Activated T-cell treated with anti-CD3 and anti-CD28 coated beads, Interleukin-2, amount 50 U/mL, for 4 hours (primary cell): ENCODE data around the gene GRID1. TPM values are rescaled to one million over a fixed set of nuclear protein-coding genes. Genes with fewer than 3 reads are reported as not detected.

Experiments
- ATAC-seq, 2 donors: fragments of 200-7000 bp; cut with Tn5 transposase; one replicate each; pipeline ENCODE4 v1.10.0; 2021
- DNase-seq: peaks from one replicate; pipeline ENCODE4 v3.0.0-alpha.2; 2020
- H3K27me3 Mint-ChIP-seq: one replicate; pipeline ENCODE4 v1.8.0; 2021; ENCODE audit warnings: low read depth, mixed read lengths
- H3K36me3 Mint-ChIP-seq: one replicate; pipeline ENCODE4 v1.8.0; 2022; ENCODE audit warnings: mixed read lengths; ENCODE audit not compliant: insufficient read depth
- H3K4me1 Mint-ChIP-seq: one replicate; pipeline ENCODE4 v1.8.0; 2021; ENCODE audit warnings: low read depth, mixed read lengths
- H3K4me3 Mint-ChIP-seq: one replicate; pipeline ENCODE4 v1.8.0; 2021; ENCODE audit warnings: mild to moderate bottlenecking, moderate library complexity, mixed read lengths
- H3K9me3 Mint-ChIP-seq: one replicate; pipeline ENCODE4 v1.8.0; 2021; ENCODE audit warnings: mixed read lengths
- total RNA-seq, 3 donors: library from RNA; stranded (reverse); gene quantifications; one replicate each; pipeline ENCODE4 v1.2.1, GENCODE V29; 2021

The GRID1 gene
- total RNA-seq, 3 donors from 2014 or later = not detected

DNA sequence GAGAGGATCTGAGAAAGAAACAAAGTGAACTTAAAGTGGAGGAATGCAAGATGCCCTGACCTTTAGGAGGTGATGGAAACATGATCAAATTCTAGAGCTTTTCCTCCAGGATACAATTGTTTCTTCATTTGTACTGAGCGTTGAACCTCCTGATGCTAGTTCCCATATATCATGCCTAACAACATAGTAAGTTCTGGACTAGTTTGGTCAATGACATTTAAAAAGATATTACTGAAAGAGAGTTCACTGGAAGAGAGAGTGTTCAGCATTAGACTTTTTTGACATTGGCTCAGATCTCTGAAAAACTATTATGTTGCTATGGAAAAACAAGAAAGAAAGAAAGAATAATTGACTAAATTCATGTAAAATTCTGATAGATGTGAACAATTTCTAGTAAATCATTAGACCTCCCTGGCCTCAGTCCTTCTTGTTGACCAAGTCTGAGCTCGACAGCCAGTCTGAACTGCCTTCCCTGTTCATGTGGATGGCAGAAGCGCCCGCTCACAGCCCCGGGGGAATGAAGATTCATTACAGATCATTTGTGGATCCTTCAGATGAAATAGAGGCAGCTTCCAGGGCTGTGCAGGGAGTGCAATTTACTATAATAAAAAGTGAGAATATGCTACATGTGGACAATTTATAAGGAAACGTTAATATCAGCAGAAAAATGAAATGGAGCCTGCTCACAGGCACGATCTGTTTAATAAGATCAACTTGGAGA is 442.1 kb downstream of the GRID1 start:
- no peak for DNase-seq
- no peak for ATAC-seq

DNA sequence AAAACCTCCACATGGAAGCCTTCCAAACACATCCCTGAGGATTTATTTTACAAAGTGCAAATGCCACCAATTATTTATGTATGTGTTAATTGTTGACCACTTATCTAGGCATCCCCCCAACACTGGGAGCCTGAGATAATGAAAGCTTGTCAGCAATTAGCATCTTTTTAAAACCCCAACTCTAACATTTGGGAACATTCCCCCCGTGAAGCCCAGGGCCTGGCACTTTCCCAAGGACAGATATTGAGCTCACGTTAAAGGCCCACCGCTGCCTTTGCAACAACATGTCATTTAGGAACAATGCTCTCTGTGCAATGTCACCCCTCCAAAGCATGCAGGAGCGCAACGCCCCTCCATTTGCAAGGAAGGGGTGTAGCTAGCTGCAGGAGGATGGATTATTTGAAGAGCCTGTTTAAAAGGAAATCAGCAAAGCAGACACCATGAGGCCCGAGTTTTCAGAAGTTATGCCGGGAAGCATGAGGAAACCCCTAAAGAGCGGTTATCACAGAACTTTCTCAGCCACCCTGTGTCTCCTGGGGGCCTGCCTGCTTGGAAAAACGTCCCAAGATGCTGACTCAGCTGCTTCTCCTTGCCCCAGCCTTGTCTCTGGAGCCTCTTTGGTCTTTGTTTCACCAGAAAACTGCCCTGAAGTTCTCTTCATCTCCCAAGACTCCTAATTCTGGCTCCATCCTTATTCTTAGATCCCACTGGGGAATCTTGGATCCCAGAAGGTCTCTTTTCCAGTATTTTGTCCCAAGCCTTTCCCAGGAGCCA is 444.1 kb downstream of the GRID1 start:
- ATAC-seq (no peak), DNase-seq (no peak)
- Mint-ChIP-seq H3K36me3 (no peaks in the 10 kb centered on the region), H3K4me3 (no peak overlapping the region), H3K27me3 (peaks cover 5% of the 10 kb centered on the region), H3K4me1 (no peaks in the 10 kb centered on the region), H3K9me3 (no peaks in the 10 kb centered on the region)

More for the DNA sequence above, 442.1 kb downstream of the GRID1 start:
- peaks cover 5% of the 10 kb centered on the region for H3K27me3 Mint-ChIP-seq
- no peak overlapping the region for H3K4me3 Mint-ChIP-seq
- H3K9me3 Mint-ChIP-seq = no peaks in the 10 kb centered on the region
- no peaks in the 10 kb centered on the region for H3K4me1 Mint-ChIP-seq
- H3K36me3 Mint-ChIP-seq = no peaks in the 10 kb centered on the region

DNA sequence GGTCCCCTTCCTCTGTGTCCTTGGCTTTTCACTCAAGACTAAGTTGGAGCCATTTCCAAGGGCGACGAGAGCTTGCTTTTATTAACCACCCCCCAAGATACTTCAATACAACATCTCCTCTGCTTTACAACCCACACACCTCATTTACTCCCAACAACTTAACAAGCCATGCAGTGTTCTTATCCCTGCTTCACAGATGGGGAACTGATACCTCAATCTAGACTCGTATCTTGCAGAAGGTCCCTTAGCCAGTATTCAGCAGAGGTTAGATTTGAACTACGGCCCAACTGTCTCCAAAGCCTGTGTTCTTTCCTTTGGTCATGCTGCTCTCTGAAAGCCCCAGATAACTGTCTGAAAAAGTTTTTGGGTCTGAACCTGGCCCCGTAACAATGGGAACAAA is 444.8 kb downstream of the GRID1 start:
- Mint-ChIP-seq H3K4me1 (no peaks in the 10 kb centered on the region), H3K27me3 (peaks cover 5% of the 10 kb centered on the region), H3K9me3 (no peaks in the 10 kb centered on the region), H3K4me3 (no peak overlapping the region), H3K36me3 (no peaks in the 10 kb centered on the region)
- no peak for ATAC-seq
- no peak for DNase-seq

DNA sequence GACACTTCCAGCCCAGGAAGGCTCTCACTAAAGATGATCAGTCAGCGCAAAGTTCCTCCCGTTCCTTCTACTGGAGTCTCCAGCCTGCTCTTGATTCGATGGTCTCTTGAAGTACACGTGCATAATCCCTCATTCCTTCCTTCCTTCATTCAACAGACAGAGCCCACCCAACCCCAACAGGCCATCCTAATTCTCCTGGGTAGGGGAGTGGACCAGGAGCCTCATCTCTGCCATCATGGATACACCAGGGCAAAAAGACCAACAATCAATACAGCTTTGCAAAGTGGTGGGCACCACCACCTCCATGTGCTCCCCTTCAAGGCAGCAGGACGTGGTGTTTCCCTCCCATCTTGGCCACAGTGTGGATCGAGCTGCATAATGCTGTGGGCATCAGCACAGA is 446.3 kb downstream of the GRID1 start:
- Mint-ChIP-seq H3K36me3 (no peaks in the 10 kb centered on the region), H3K4me3 (no peak overlapping the region), H3K4me1 (no peaks in the 10 kb centered on the region), H3K27me3 (peaks cover 5% of the 10 kb centered on the region), H3K9me3 (no peaks in the 10 kb centered on the region)
- no peak for ATAC-seq
- DNase-seq = no peak

DNA sequence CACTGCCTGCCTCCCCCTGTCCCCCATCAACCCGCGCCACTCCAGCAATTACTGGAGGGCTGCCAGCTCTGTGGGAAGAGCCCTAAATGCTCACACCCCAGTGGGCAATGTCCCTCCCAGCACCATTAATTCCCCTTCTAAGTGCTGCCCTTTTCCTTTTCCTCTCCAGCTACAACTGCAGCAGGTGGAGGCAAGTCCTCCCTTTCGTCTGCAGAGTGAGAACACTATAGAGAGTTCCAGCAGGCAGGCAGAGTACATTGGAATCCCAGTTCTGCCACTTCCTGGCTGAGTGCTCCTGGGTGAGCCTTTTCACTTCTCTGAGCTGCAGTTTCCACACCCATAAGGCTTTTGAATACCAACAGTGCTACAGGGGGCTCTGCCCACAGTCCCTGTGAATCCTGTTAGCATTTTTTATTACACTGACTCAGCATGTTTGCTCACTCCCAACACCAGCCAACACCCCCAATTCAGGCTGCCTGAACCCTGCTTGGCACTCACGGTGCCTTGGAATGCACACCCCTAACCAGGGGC is 447.0 kb downstream of the GRID1 start:
- DNase-seq = no peak
- Mint-ChIP-seq H3K4me3 (no peak overlapping the region), H3K9me3 (no peaks in the 10 kb centered on the region), H3K27me3 (peaks cover 5% of the 10 kb centered on the region), H3K36me3 (no peaks in the 10 kb centered on the region), H3K4me1 (no peaks in the 10 kb centered on the region)
- no peak for ATAC-seq

DNA sequence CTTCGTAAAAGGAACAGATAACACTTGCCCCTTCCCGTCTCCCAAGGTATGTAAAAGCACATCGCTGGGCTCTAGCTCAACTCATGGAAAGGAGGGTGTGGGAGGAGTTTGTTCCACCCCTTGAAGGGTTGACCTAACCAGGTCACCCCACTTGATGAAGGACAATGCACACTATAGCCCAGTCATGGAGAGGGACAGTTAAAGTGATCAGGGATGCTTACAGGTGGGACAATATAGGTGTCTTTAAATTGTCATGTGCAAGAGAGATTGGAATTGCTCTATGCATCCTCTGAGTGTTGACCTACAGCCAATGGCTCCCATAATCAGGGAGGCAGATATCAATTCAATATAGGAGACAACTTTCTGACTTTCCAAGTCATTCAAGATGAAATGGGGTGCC is 448.2 kb downstream of the GRID1 start:
- H3K4me1 Mint-ChIP-seq = no peaks in the 10 kb centered on the region
- H3K36me3 Mint-ChIP-seq = no peaks in the 10 kb centered on the region

DNA sequence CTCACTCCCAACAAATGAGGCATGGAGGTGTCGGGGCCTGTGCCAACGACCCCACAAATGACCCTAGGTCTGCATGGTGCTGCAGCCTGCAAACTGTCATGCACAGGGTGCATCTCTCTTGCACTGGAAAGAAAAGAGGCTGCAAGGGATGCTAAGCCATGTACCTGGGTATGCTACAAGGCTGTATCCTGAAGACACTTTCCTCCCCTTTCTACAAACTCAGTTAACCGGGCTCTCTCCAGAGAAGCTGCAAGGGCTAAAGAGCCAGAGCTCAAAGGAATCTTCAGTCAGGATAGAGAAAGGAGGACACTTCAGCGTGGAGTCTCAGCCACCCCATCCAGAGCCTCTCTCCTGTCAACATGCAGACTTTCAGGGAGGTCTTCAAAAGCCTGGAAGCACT is 449.0 kb downstream of the GRID1 start:
- H3K4me1 Mint-ChIP-seq = no peaks in the 10 kb centered on the region
- DNase-seq (no peak), ATAC-seq (no peak)
- no peak overlapping the region for H3K4me3 Mint-ChIP-seq
- H3K9me3 Mint-ChIP-seq = no peaks in the 10 kb centered on the region
- no peaks in the 10 kb centered on the region for H3K36me3 Mint-ChIP-seq
- H3K27me3 Mint-ChIP-seq = peaks cover 3% of the 10 kb centered on the region

More for the DNA sequence above, 448.2 kb downstream of the GRID1 start:
- H3K9me3 Mint-ChIP-seq = no peaks in the 10 kb centered on the region
- peaks cover 5% of the 10 kb centered on the region for H3K27me3 Mint-ChIP-seq
- no peak for DNase-seq
- no peak overlapping the region for H3K4me3 Mint-ChIP-seq
- ATAC-seq = no peak

DNA sequence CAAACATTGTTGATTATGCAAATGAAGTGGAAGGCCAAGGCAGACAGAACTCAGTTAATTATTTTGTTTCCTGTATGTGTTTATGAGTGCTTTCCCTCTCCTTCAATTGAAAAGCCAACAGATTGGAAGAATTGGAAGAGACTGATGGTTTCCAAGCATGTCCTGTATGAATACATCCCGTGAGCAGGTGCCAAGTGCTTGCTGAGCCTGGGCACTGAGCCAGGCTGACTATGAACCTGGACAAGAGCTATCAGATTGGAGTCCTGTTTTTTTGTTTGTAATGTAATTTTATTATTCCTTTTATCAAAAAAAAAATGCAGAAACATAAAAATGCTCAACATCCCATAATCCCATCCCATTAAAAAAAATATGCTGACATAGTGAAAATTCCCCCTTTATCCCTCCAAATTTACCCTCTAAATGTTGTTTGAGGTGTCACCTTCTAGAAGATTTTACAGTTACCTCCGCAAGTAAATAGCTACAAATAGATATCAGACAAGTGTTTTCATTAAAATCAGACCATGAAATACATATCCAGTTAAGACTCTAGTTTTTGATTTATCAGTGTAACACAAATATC is 449.5 kb downstream of the GRID1 start:
- H3K4me1 Mint-ChIP-seq = no peaks in the 10 kb centered on the region
- no peaks in the 10 kb centered on the region for H3K9me3 Mint-ChIP-seq
- no peak overlapping the region for H3K4me3 Mint-ChIP-seq
- no peak for ATAC-seq
- no peaks in the 10 kb centered on the region for H3K36me3 Mint-ChIP-seq
- DNase-seq = no peak
- H3K27me3 Mint-ChIP-seq = peaks cover 3% of the 10 kb centered on the region

DNA sequence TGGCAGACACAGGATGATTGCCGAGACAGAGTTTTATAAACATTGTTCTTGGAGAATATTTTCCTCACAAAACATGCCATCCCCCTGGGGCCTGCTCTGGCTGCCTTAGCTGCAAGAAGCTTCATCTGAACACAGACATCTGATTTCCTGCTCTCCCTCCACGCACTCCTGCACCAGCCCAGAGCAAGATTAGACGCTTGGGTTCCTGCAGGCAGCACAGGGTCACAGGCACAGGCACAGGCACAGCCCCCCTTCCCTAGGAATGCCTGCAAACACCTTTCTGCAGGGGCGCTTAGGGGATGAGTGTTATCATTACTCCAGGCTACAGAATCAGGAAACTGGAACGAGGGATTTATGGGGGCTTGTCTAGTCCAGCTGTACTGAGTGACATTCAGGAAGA is 450.3 kb downstream of the GRID1 start:
- H3K4me1 Mint-ChIP-seq = no peaks in the 10 kb centered on the region
- no peaks in the 10 kb centered on the region for H3K9me3 Mint-ChIP-seq
- no peak for DNase-seq
- H3K27me3 Mint-ChIP-seq = peaks cover 3% of the 10 kb centered on the region
- no peak for ATAC-seq
- no peaks in the 10 kb centered on the region for H3K36me3 Mint-ChIP-seq
- no peak overlapping the region for H3K4me3 Mint-ChIP-seq

DNA sequence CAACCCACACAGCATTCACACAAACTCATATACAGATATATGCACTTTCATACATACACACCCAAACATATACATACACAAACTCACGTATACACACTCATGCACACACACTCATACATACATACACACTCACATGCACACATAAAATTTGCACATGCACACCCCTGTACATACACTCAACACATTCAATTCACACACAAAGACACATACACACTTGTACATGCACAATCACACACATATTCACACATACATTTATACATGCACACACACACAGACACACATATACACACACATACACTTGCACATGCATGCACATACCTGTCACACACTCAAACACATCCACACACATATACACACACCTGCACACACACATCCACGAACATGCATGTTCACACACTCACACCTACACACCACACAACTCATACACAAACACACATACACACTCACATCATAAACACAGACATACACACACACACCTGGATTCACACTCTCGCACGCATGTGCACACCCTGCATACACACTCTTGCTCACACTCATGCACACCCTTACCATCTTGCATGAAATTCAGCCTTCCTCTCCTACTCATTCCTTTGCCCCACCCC is 451.2 kb downstream of the GRID1 start:
- ATAC-seq = no peak
- H3K27me3 Mint-ChIP-seq = peaks cover 3% of the 10 kb centered on the region
- no peaks in the 10 kb centered on the region for H3K9me3 Mint-ChIP-seq
- no peaks in the 10 kb centered on the region for H3K4me1 Mint-ChIP-seq
- no peaks in the 10 kb centered on the region for H3K36me3 Mint-ChIP-seq
- H3K4me3 Mint-ChIP-seq = no peak overlapping the region
- DNase-seq = no peak

DNA sequence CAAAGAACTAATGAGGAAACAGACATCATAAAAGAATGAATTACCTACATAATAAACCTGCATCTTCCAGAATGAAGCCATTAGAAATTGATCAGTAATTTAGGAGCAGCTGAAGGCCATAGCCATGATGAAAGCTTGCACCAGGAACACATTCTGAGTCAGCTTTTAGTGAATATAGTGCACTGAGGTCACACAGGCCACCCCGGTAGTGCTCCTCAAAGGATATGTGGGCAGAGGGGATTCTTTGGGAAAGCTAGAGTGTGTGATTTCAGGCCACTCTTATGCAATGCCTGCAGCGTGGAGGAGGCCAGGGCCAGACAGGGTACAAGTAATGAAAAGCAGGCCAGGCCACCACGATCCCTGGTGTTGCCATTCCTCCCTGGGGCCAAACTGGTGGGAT is 451.9 kb downstream of the GRID1 start:
- Mint-ChIP-seq H3K36me3 (no peaks in the 10 kb centered on the region), H3K4me3 (no peak overlapping the region), H3K27me3 (no peaks in the 10 kb centered on the region), H3K9me3 (no peaks in the 10 kb centered on the region), H3K4me1 (no peaks in the 10 kb centered on the region)
- ATAC-seq (no peak), DNase-seq (no peak)

DNA sequence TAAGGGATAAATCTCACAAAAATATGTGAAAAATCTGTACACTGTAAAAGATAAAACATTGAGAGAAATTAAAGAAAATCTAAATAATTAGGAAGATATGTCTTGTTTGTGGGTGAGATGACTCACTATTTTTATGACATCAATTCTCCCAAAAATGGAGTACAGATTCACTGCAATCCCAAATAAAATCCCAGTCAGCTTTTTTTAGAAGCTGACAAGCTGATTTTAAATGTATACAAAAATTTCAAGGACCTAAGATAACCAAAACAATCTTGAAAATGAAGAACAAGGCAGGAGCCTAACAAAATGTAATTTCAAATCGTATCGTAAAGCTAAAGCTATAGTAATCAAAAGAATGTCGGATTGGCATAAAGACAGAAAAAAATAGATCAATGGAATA is 458.1 kb downstream of the GRID1 start:
- Mint-ChIP-seq H3K4me1 (no peaks in the 10 kb centered on the region), H3K4me3 (no peak overlapping the region), H3K9me3 (no peaks in the 10 kb centered on the region), H3K27me3 (peaks cover 4% of the 10 kb centered on the region), H3K36me3 (no peaks in the 10 kb centered on the region)
- ATAC-seq = no peak
- DNase-seq = no peak

DNA sequence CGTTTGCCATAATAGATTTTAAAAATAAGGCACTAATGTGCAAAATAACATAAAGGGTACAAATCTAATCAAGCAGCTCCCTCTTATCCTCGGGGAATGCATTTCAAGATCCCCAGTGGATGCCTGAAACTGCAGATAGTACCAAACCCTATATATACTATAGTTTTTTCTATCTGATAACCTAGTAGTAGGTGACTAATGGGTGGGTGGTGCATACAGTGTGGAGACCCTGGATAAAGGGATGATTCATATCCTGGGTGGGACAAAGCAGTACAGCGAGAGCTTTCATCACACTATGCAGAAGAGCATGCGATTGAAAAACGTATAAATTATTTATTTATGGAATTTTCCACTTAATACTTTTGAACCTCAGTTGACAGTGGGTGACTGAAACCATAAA is 464.5 kb downstream of the GRID1 start:
- Mint-ChIP-seq H3K4me3 (no peak overlapping the region), H3K9me3 (no peaks in the 10 kb centered on the region), H3K4me1 (no peaks in the 10 kb centered on the region), H3K27me3 (peaks cover 11% of the 10 kb centered on the region), H3K36me3 (no peaks in the 10 kb centered on the region)
- no peak for ATAC-seq
- no peak for DNase-seq

DNA sequence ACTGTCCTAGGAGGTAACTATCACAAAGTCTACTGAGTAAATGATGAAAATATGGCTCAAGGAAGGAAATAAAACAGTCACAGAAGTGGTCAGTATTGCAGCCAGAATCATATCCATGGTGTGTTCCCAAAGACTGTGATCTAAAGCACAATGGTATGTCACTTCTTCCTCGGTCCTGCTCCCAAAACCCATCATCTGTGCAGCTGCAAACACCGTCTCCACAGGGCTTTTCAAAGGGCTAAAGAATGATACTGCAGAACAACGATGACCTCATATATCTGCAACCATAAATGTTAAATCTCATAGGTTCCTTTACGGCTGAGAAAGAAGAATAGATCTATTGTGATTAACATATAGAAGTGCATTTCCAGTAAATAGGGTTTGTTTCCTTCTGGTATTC is 465.0 kb downstream of the GRID1 start:
- no peak for DNase-seq
- Mint-ChIP-seq H3K9me3 (no peaks in the 10 kb centered on the region), H3K4me3 (no peak overlapping the region), H3K36me3 (no peaks in the 10 kb centered on the region), H3K27me3 (peaks cover 11% of the 10 kb centered on the region), H3K4me1 (no peaks in the 10 kb centered on the region)
- no peak for ATAC-seq
